Mammary epithelial cell (primary cell): ENCODE data around the gene KCNMA1.

ENCODE experiments used
- EZH2 ChIP-seq: IDR thresholded peaks from 2 replicates; pipeline ENCODE4 v1.6.1; 2012; ENCODE audit warnings: low read length, inconsistent platforms, borderline replicate concordance
- TF ChIP-seq, protein P1 (sequence below), 2 donors: IDR thresholded peaks in 1 of 2; conservative IDR thresholded peaks in 1 of 2; 2 replicates each; pipeline ENCODE4 v1.5.1; 2011 to 2012; ENCODE audit warnings: inconsistent platforms in 2 of 2, low read length in 2 of 2, mild to moderate bottlenecking in 2 of 2, control low read depth in 1 of 2, low read depth in 1 of 2; ENCODE audit not compliant: insufficient read depth in 1 of 2; ENCODE audit errors: extremely low read depth in 1 of 2

DNA sequence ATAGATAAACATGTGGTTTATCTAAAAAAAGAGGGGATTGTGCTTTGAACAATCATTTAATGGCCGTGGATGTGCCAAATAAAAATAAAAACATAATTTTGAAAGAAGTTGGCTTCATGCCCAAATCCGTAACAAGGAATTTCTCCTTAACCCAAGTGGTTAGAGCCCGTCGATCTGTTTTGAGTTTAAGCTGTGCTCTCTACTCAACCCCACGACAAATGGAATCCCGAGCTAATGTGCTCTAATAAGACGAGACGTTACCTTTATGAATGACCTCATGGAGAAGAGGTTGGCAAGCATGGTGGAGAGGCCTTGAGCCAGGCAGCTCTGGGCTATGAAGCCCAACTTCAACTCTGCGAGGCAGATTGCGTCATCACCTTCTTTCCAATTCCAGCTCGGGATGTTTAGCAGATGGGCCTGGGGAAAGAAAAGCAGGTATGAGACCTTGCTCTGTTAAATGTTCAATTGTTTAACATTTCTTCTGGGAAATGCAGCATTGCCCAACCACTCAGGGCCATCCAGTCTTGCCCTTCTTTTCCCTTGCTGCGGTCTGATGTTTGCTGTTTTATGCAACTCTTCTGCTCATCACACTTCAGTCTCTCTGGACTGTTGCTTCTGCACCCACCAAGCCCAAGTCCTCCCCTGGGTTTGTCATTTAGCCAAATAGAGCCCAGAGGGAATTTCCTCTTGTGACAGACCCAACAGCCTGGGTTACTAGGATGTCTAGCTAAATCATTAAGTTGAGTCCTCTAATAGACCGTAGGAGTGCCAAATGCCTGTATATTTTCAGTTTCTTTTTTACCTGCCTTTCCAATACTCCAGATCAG, 564.6 kb downstream of the KCNMA1 start:
- TF ChIP-seq, protein P1, sequence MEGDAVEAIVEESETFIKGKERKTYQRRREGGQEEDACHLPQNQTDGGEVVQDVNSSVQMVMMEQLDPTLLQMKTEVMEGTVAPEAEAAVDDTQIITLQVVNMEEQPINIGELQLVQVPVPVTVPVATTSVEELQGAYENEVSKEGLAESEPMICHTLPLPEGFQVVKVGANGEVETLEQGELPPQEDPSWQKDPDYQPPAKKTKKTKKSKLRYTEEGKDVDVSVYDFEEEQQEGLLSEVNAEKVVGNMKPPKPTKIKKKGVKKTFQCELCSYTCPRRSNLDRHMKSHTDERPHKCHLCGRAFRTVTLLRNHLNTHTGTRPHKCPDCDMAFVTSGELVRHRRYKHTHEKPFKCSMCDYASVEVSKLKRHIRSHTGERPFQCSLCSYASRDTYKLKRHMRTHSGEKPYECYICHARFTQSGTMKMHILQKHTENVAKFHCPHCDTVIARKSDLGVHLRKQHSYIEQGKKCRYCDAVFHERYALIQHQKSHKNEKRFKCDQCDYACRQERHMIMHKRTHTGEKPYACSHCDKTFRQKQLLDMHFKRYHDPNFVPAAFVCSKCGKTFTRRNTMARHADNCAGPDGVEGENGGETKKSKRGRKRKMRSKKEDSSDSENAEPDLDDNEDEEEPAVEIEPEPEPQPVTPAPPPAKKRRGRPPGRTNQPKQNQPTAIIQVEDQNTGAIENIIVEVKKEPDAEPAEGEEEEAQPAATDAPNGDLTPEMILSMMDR (conservative IDR thresholded peaks at IDR 0.05 in 1 of 2, IDR thresholded peaks at IDR 0.05 in 1 of 2; ENCODE audit: extremely low read depth in 1 of 2, insufficient read depth in 1 of 2, low read depth in 1 of 2, low read length in 2 of 2), result no peak
- no peak for TF ChIP-seq EZH2
